ENCODE data around the gene NHSL2.
"Not testable (repeated sequence)": the region's sequence is repeated elsewhere in the genome, so short reads cannot be mapped to it uniquely, and the experiment has no call there.

Gene NHSL2
- total RNA-seq, result 17.0 to 28.8 reads per million in 2 donors

GRCh38 chrX:71910643-71910985, at the start of gene NHSL2:
NHSL2 (plus strand) TSS chrX:71910845.
- no peak for DNase-seq

GRCh38 chrX:71867680-71868079, 43.0 kb upstream of the NHSL2 start:
- DNase-seq, result no peak

- DNase-seq, result not testable (repeated sequence)
These were observed 41.1 kb upstream of the NHSL2 start for GRCh38 chrX:71869566-71869965.

DNA sequence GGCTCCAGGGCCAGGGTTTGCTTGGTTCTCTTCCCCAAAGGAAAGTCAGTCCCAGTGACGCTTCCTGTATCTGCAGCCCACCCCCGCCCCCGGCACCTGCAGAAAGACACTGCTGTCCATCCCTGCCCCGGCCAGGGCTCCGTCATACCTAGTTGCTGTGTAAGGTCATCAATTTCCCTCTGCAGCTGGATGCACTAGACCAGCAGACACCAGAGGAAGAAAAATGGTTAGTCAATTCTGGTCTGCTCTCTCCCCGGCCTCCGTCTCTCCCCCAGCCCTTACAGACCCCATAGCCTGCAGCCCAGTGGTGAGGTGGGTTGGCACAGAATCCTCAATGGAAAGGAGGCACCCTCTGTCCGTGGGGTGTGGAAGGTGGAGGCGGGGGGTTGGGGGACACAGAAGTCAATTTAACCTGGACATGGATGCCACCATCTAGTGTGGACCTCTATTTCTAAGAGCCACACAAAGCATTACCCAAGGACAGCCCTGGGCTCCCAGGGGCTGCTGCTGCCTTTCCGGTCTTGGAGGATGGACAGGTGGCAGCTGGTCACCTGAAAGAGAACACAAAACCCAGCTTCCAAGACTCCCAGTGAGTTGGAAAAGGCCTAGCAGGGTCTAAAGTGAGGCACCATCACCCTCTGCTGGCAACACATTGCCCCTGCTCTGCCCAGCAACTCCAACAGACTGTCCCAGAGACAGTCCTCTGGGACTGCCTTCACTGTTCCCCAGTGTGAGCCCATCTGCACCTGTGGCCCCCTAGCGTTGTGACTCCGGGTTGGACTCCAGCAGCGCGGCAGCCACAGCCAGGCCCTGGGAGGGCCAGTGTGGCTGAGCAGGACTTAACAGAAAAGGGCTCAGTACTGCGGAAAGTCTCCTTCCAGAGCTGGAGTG, 40.2 kb upstream of the NHSL2 start:
- DNase-seq, result no peak

DNA sequence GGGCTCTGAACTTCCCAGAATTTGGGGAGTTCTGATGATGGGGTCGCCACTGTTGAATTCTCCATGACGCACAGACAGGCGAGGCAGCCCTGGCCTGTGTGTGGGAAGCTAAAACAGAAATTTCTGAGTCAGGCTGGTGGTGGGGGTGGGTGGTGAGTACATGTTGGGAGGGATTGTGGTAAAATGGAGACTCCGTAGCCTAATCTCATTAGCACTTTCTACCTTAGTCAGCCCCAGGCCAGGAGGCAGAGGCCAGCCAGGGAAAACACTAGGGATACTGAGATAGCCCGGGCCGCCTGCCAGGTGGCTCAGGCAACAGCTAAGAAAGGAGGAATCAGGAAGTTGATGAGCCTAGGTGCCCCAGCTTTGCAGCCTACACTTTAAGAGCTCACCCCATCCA, 39.3 kb upstream of the NHSL2 start:
- DNase-seq, result no peak

- DNase-seq, result no peak
These were observed 37.8 kb upstream of the NHSL2 start for GRCh38 chrX:71872542-71873458.

GRCh38 chrX:71873459-71873833, 37.2 kb upstream of the NHSL2 start:
- DNase-seq, result no peak

GRCh38 chrX:71876841-71877240, 33.8 kb upstream of the NHSL2 start:
- DNase-seq, result peak; percentile 7

DNA sequence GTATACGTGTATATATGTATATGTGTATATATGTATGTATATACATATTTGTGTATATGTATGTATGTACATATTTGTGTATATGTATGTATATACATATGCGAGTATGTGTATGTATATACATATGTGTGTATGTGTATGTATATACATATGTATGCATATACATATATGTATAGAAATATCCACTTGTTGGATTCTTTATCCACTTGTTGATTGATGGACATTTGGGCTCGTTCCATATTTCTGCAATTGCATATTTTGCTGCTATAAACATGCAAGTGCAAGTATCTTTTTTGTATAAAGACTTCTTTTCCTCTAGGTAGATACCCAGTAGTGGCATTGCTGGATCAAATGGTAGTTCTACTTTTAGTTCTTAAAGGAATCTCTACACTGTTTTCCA, 25.5 kb upstream of the NHSL2 start:
- no peak for DNase-seq

DNA sequence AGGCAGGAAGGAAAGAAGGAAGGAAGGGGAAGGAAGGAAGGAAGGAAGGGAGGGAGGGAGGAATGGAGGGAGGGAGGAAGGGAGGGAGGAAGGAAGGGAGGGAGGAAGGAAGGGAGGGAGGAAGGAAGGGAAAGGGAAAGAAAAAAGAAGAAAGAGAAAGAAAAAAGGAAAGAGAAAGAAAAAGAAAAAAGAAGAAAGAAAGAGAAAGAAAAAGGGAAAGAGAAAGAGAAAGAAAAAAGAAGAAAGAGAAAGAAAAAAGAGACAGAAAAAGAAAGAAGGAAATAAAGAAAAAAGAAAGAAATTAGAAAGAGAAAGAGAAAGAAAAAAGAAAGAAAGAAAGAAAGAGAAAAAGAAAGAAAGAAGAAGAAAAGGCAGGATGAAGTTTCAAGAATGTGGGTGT, 15.0 kb upstream of the NHSL2 start:
- no peak for DNase-seq

GRCh38 chrX:71906144-71906543, 4.5 kb upstream of the NHSL2 start:
- DNase-seq, result no peak

DNA sequence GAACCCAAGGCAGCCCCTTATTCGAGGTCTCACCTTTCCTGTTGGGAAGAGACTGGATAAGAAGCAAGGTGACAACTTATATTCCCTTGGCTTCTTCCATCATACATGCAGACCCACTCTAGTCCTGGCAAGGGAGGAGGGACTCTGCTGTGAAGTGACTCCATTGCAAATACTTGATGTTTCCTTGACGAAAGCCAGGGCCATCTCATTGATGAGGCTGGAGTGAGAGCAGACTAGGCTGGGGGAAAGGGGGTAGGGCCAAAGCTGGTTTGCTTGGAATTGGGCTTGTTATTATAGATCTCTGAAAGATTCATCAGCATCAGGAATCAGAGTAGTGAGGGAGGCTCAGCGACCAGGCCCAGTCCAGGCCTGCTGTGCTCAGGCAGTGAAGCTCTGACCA, 2.3 kb upstream of the NHSL2 start:
- DNase-seq, result no peak

GRCh38 chrX:71909956-71910355, 689 bp upstream of the NHSL2 start:
- DNase-seq, result no peak

- peak; percentile 19 for DNase-seq
These were observed 513 bp downstream of the NHSL2 start for GRCh38 chrX:71910986-71911730.

- no peak for DNase-seq
These were observed 1.0 kb downstream of the NHSL2 start for GRCh38 chrX:71911731-71912050.

DNA sequence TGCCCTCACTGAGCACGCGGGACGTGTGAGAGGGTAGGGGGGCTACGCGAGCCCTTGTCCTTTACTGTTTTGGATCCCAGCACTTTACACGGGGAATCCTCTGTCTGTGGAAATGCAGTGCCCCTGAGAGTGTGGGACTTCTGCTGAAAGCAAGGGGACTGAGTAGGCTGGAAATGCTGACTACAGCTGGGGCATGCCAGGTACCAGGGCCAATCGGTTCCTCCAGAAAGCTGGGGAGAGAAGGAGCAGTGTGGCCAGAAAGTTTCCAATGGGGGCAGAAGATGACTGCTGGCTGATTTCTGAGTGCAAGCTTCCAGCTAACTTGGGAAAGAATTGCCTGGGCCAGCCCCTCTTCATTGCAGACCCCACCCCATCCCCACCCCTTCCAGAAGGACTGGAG, 1.5 kb downstream of the NHSL2 start:
- no peak for DNase-seq

DNA sequence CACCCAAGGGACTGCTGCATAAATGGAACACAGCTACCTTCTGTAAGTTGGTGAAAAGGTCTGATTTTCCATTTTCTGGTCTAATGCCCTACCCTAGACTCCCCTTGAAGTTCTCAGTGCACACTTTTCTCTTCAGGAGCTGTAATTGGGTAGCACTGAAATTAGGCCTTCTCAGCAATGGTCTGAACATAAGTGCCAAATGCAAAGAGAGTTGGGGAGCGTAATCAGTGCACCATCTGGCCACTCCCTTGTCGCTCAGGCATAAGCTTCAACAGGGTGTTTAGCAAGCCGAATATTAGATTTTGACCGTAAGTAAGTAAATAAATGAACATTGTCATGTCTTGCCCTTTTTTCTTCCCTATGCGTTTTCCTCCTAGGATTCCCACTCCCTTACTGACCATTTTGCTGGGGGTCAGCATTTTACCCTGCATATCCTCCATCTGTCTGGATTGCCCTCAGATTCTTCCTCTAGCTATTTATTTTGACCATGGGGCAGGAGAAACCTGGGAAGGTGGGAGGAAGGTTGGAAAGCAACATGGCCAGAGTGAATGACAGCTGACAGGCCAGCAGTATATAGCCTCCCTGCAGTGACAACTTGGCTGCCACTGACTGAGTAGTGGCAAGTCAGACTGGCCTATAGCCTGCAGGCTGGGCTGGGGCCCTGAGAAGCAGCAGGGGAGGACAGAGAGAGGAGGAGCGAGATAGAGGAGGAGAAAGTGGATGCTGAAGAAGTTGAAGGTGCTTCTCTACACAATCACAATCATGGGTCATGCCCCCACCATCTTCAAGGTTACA, 2.7 kb downstream of the NHSL2 start:
- DNase-seq, result no peak

GRCh38 chrX:71917621-71918343, 7.1 kb downstream of the NHSL2 start:
- no peak for DNase-seq

- no peak for DNase-seq
These were observed 8.8 kb downstream of the NHSL2 start for GRCh38 chrX:71919431-71919830.

DNA sequence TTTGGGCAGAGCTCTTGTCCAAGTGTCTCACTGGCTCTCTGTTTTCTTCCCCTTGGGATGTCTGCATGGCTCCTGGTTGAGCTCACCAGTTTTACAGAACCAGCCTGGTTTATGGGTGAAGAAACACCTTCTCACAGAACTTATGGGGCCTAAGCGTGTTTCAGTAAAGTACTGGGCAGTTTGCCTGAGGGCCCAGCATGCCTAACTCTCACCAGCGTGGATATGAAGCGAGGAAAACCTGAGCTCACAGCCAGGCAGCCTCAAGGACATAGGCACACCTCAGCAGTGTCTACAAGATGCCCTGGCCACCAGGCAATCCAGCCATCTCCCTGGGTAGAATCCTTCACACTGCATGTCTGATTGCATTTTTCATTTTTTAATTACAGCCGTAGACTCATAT, 9.2 kb downstream of the NHSL2 start:
- DNase-seq, result no peak

DNA sequence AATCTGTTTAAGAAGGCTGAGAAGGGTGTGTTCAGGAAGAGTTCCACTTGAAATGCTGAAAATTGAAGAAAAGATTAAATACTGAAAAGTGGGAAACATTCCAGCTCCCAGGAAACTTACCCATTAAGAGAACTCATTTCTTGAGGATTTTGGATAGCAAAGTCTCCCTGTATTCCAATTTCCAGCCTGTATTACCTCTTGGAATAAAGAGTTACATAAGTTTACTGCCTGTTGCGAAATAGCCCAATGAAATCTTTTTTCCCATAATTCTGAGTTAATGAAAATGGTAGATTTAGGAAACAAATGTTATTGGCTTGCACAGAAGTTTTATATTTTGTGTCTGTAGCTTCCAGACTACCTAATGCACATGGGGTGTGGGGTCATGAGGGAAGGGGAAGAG, 12.0 kb downstream of the NHSL2 start:
- no peak for DNase-seq

DNA sequence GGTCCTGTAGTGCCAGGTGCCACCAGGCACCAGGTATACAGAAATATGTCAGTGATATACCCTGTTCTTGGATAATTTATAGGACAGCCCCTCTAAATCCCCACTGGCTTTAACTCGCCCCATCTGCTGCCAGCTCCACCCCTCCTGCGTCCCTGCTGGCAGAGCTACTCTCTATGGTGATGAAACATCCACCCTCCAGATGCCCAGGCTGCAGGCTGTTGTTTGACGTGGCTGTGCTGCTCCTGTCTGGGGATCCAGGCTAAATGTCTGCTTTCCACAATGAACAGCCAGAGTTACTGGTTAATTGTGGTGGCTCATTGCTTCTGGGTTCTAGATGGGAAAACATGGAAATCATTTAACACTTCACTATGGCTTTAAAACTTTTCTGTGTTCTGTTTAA, 12.9 kb downstream of the NHSL2 start:
- DNase-seq, result no peak
